NCI-H1417 treated with DMSO at 0.1 percent for 48 hours (cell line): ENCODE data around the gene ITGB1BP2.
"Not testable (repeated sequence)": the region's sequence is repeated elsewhere in the genome, so short reads cannot be mapped to it uniquely, and the experiment has no call there.

Experiments
- DNase-seq: peaks from one replicate; lab custom pipeline; 2025; lab: John Stamatoyannopoulos, UW

Gene ITGB1BP2

DNA sequence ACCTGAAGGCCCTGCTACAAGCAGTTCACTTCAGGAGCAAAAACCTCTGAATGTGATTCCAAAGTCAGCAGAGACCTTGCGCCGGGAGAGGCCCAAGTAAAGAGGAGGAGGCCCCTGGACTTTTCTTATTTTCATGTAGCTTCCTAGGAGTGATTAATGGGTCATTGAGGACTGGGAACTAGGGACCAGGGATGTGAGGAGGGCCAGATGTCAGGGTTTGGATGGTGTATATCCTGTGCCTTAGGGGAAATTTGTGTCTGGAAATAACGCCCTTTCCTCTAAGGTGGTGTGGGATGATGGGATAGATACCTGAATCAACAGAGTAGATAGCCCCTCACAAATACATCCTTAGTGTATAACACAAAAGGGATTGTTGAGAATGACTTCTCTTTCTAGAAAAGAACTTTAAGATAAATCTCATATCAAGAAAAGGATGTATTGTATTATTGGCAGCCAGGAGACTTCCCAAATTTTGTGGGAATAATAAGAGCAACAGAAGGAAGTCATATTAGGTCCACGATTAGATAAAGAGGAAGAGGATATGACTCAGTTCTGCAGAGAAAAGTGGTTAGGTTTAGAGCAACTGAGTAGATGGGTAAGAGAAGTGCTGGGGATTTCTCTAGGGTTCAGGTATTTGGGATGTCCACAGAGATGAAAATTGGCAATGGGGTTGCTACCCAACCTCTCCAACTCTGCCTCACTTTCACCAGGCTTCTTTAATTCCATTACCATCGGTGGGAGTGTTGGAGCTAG, 1.1 kb downstream of the ITGB1BP2 start:
- no peak for DNase-seq

GRCh38 chrX:71304561-71304960, 3.0 kb downstream of the ITGB1BP2 start:
- DNase-seq = no peak

- DNase-seq = no peak
Measured at GRCh38 chrX:71315917-71316316, 14.4 kb downstream of the ITGB1BP2 start.

- DNase-seq = not testable (repeated sequence)
Measured at GRCh38 chrX:71316959-71317358, 15.4 kb downstream of the ITGB1BP2 start.

DNA sequence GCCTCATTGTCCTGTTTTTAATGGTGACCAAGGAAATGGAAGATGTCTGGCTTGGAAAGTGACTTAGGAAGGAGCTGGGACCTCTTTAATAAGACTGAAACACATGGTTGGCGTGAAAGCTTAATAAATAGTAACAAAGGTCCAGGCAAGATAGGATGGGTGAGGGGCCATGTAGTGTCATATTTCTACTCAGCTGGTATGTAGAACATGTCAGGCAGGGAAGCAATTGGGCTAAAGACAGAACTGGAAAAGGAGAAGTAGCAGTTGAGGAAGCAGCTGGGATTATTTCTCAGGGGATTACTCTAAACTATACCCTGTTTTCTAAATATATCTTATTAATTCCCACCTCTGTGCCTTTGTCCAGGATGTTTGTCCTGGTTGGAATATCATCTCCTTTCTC, 18.6 kb downstream of the ITGB1BP2 start:
- no peak for DNase-seq

- DNase-seq = no peak
Measured at GRCh38 chrX:71321731-71322130, 20.2 kb downstream of the ITGB1BP2 start.

GRCh38 chrX:71324452-71324851, 22.9 kb downstream of the ITGB1BP2 start:
- DNase-seq = not testable (repeated sequence)

GRCh38 chrX:71326394-71326793, 24.8 kb downstream of the ITGB1BP2 start:
- DNase-seq = no peak

DNA sequence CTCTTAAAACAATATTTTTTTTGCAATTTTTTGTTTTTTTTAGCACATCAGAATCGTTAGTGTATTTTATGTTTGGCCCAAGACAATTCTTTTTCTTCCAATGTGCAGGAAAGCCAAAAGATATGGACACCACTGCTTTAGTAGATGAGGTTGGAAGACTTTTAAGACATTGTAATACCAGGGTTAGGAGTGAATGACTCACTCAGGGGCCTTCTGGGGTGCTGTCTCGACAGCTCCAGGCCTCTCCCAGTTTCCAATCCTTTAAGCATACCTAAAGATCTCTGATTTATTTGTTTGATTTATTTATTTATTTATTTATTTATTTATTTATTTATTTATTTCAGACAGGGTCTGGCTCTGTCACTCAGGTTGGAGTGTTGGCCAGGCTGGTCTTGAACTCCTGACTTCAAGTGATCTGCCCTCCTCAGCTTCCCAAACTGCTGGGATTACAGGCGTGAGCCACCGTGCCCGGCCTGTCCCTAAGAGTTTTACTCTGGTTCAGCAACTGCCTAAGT, 47.7 kb downstream of the ITGB1BP2 start:
- DNase-seq = not testable (repeated sequence)

DNA sequence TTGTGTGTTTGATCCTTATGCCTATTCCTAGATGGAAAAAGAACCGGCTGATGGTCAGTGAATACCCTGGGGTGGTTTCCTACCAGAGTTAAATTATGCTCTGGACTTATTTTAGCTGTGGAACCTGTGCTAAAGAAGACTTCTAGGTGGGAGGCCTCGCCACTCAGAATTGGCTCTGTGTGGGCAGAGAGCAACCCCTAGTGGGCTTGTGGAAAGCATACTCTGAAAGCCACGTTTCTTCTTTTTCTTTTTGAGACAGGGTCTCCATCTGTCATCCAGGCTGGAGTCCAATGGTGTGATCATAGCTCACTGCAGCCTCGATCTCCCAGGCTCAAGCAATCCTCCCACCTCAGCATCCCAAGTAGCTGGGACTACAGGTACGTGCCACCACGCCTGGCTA, 48.3 kb downstream of the ITGB1BP2 start:
- not testable (repeated sequence) for DNase-seq

- DNase-seq = not testable (repeated sequence)
Measured at GRCh38 chrX:71352439-71352838, 50.9 kb downstream of the ITGB1BP2 start.
